ENCODE measurements around the gene KCND3.

- TF ChIP-seq CTCF (IDR thresholded peaks at IDR 0.05; ENCODE audit: low read depth, low read length) = no peak
- TF ChIP-seq EZH2phosphoT487 (IDR thresholded peaks at IDR 0.05; ENCODE audit: low read depth) = no peak
Observed at GRCh38 chr1:111747947-111748346, 241.5 kb downstream of the KCND3 start.
